HEK293T (cell line): ENCODE measurements around the gene PABPC3.

Experiments
- CTCF ChIA-PET: fragments of 350-600 bp; formaldehyde crosslinking; extraction: SDS; loops from one replicate; lab custom pipeline; 2021; ENCODE audit warnings: antibody characterized with exemption, inconsistent platforms; lab: Yijun Ruan, JAX
- POLR2A ChIA-PET: fragments of 350-600 bp; formaldehyde crosslinking; extraction: SDS; loops from one replicate; lab custom pipeline; 2020; ENCODE audit warnings: antibody characterized with exemption, inconsistent platforms; lab: Yijun Ruan, JAX
- DNase-seq: peaks from one replicate; pipeline ENCODE4 v3.0.0; 2012; ENCODE audit warnings: mixed read lengths; ENCODE audit errors: extremely low spot score
- ARNT ChIP-seq: fragments of 450-650 bp; IDR thresholded peaks from 2 replicates; pipeline ENCODE4 v1.6.1; 2017; ENCODE audit warnings: mild to moderate bottlenecking
- BHLHE40 ChIP-seq: fragments of 450-650 bp; IDR thresholded peaks from 2 replicates; pipeline ENCODE4 v1.6.1; 2016; ENCODE audit warnings: mild to moderate bottlenecking, moderate library complexity, borderline replicate concordance
- CTBP1 ChIP-seq: fragments of 450-650 bp; IDR thresholded peaks from 2 replicates; pipeline ENCODE4 v1.6.1; 2016; ENCODE audit warnings: borderline replicate concordance
- ELF4 ChIP-seq: fragments of 450-650 bp; IDR thresholded peaks from 2 replicates; pipeline ENCODE4 v1.6.1; 2017; ENCODE audit warnings: antibody characterized with exemption
- FOXA1 ChIP-seq: fragments of 450-650 bp; IDR thresholded peaks from 2 replicates; pipeline ENCODE4 v1.6.1; 2016; ENCODE audit warnings: mild to moderate bottlenecking
- FOXK2 ChIP-seq: fragments of 450-650 bp; IDR thresholded peaks from 2 replicates; pipeline ENCODE4 v1.6.1; 2016; ENCODE audit warnings: mild to moderate bottlenecking
- FOXM1 ChIP-seq: fragments of 450-650 bp; IDR thresholded peaks from 2 replicates; pipeline ENCODE4 v1.6.1; 2017; ENCODE audit warnings: mild to moderate bottlenecking, borderline replicate concordance
- HDGF ChIP-seq: fragments of 450-650 bp; IDR thresholded peaks from 2 replicates; pipeline ENCODE4 v1.6.1; 2017; ENCODE audit warnings: antibody characterized with exemption, borderline replicate concordance
- L3MBTL2 ChIP-seq: fragments of 450-650 bp; conservative IDR thresholded peaks from 2 replicates; pipeline ENCODE4 v1.6.1; 2016; ENCODE audit warnings: mild to moderate bottlenecking
- LEF1 ChIP-seq: fragments of 450-650 bp; IDR thresholded peaks from 2 replicates; pipeline ENCODE4 v1.6.1; 2017; ENCODE audit warnings: mild to moderate bottlenecking, borderline replicate concordance
- NFRKB ChIP-seq: fragments of 450-650 bp; IDR thresholded peaks from 2 replicates; pipeline ENCODE4 v1.6.1; 2016; ENCODE audit warnings: mild to moderate bottlenecking, moderate library complexity
- SP1 ChIP-seq: fragments of 450-650 bp; IDR thresholded peaks from 2 replicates; pipeline ENCODE4 v1.6.1; 2017
- SUZ12 ChIP-seq: fragments of 450-650 bp; IDR thresholded peaks from 2 replicates; pipeline ENCODE4 v1.6.1; 2016; ENCODE audit warnings: mild to moderate bottlenecking
- TARDBP ChIP-seq: fragments of 450-650 bp; IDR thresholded peaks from 2 replicates; pipeline ENCODE4 v1.6.1; 2016
- ZNF384 ChIP-seq: fragments of 450-650 bp; IDR thresholded peaks from 2 replicates; pipeline ENCODE4 v1.6.1; 2016
- TF ChIP-seq, protein P1 (sequence below): fragments of 450-650 bp; IDR thresholded peaks from 2 replicates; pipeline ENCODE4 v1.6.1; 2016

The PABPC3 gene

DNA sequence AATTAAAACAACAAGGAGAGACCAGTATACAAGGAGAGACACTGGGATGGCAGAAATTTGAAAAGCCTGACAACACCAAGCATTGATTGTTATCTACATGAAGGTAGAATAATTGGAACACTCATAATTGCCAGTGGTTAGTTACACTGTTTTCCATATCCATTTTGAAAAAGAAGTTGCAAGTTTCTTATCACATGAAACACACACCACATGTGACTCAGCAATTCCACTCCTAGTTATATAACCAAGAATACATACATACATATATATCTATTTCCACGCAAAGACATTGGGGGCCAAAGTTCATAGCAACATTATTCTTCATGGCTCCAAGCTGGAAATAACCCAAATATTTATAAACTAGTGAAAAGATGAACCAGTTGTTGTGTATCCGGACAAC is 15.2 kb upstream of the PABPC3 start:
- POLR2A ChIA-PET: no interaction called here
- no peak for DNase-seq
- CTCF ChIA-PET: no interaction called here

DNA sequence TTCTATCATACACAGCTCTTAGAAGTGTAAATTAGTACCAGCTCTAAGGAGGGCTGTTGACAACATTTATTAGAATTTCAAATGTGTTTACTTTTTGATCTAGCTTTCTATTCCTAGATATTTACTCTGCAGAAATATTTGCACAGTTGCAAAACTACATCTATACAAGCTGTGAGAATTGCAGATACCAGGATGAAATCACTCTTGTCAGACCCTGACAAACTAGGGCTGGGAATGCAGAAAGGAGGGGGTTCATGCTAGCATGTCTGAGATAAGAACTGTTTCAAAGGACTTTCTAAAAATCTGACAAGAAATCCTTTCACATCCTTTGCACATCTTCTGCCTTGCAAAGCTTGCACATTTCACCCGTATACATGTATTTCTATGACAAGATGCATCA is 11.8 kb upstream of the PABPC3 start:
- TF ChIP-seq FOXM1 (no peak), FOXK2 (no peak), CTBP1 (no peak), L3MBTL2 (no peak), NFRKB (no peak), BHLHE40 (no peak), TARDBP (no peak), ZNF384 (no peak), SP1 (no peak), HDGF (no peak), FOXA1 (no peak), ELF4 (no peak), ARNT (no peak), LEF1 (no peak), SUZ12 (no peak)
- TF ChIP-seq, protein P1, sequence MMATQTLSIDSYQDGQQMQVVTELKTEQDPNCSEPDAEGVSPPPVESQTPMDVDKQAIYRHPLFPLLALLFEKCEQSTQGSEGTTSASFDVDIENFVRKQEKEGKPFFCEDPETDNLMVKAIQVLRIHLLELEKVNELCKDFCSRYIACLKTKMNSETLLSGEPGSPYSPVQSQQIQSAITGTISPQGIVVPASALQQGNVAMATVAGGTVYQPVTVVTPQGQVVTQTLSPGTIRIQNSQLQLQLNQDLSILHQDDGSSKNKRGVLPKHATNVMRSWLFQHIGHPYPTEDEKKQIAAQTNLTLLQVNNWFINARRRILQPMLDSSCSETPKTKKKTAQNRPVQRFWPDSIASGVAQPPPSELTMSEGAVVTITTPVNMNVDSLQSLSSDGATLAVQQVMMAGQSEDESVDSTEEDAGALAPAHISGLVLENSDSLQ: no peak
- ChIA-PET CTCF (interaction anchor here (0.7 kb wide), 1 partner anchor 88 kb away, joined by 3 read pairs; the partner anchor contains the start of gene AMER2), POLR2A (no interaction called here)
- DNase-seq: no peak

More for the DNA sequence above, 15.2 kb upstream of the PABPC3 start:
- no peak for TF ChIP-seq SP1
- no peak for TF ChIP-seq SUZ12
- no peak for TF ChIP-seq HDGF
- no peak for TF ChIP-seq LEF1
- TF ChIP-seq, protein P1: no peak
- no peak for TF ChIP-seq ZNF384
- TF ChIP-seq FOXM1: no peak
- no peak for TF ChIP-seq ELF4
- TF ChIP-seq L3MBTL2: no peak
- no peak for TF ChIP-seq BHLHE40
- TF ChIP-seq CTBP1: no peak
- no peak for TF ChIP-seq NFRKB
- no peak for TF ChIP-seq FOXK2
- no peak for TF ChIP-seq ARNT
- TF ChIP-seq TARDBP: no peak
- TF ChIP-seq FOXA1: no peak

DNA sequence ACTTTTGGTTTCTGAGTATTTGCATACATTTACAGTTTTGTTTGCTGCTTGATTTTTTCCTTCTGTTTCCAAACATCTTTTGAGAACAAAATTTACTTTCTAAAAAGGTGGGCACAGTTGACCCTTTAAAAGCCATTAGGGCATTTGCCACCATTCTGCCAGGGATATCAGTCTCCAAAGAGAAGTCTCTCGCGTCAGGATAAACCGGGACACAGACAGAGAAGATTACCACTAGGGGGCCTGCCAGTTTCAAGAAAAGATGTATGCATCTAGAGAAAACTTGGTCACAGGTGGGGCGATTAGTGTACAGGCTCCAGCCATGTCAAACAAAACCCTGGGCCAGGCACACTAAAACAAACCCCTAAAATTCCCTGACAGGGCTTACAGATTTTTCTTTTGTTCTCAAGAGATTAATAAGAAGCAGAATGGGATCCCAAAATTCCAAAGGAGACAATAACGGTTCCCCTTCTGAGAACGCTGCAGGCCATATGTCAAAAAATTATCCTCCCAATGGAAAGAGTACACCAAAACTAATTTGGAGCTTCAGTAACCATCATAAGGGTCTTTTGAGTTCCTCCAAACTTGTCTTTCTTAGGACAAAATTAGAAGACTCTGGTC is 10.7 kb upstream of the PABPC3 start:
- DNase-seq: peak; percentile 39
- ChIA-PET POLR2A (no interaction called here), CTCF (interaction anchor here (0.6 to 1.7 kb wide), 5 partner anchors 19 to 87 kb away, joined by 3 to 4 read pairs (median 3); partner anchors contain the start of gene AMER2)
- TF ChIP-seq, protein P1: no peak
- no peak for TF ChIP-seq FOXK2
- TF ChIP-seq LEF1: no peak
- no peak for TF ChIP-seq SUZ12
- no peak for TF ChIP-seq ELF4
- no peak for TF ChIP-seq NFRKB
- TF ChIP-seq SP1: no peak
- TF ChIP-seq ZNF384: no peak
- TF ChIP-seq FOXA1: no peak
- no peak for TF ChIP-seq CTBP1
- no peak for TF ChIP-seq TARDBP
- TF ChIP-seq L3MBTL2: no peak
- no peak for TF ChIP-seq HDGF
- TF ChIP-seq ARNT: no peak
- no peak for TF ChIP-seq BHLHE40

DNA sequence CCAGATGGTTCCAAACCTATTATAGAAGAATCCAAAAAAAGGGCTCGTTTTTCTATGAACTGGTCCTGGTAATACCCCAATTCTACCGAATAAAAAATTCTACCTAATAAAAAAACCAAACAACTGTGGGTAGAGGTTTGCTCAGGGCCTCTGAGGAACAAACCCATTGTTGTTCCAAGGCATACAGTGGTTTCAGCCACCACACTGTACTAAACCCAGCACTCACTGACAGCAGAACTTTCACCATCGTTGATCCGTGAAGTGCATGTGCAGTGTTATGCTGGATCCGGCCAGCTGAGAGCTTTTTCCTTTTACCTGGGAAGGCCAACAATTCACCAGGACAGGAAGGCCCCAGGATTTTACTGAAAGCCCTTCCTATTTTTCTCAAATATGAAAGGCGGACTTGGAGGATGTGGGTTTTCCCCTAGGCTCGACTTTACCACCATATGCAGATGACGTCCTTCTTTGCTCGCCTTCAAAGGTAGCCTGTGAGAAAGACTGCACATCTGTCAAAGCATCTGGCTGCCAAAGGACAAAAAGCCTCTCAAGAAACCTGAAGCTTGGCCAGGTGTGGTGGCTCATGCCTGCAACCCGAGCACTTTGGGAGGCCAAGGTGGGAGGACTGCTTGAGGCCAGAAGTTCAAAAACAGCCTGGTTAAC is 7.2 kb upstream of the PABPC3 start:
- DNase-seq: no peak
- TF ChIP-seq FOXM1 (no peak), CTBP1 (no peak), FOXA1 (no peak), FOXK2 (no peak), L3MBTL2 (no peak), ZNF384 (no peak), ARNT (no peak), SP1 (no peak), HDGF (no peak), SUZ12 (no peak), NFRKB (no peak), LEF1 (no peak), TARDBP (no peak), BHLHE40 (no peak), ELF4 (no peak)
- TF ChIP-seq, protein P1: no peak
- CTCF ChIA-PET: no interaction called here
- POLR2A ChIA-PET: no interaction called here

DNA sequence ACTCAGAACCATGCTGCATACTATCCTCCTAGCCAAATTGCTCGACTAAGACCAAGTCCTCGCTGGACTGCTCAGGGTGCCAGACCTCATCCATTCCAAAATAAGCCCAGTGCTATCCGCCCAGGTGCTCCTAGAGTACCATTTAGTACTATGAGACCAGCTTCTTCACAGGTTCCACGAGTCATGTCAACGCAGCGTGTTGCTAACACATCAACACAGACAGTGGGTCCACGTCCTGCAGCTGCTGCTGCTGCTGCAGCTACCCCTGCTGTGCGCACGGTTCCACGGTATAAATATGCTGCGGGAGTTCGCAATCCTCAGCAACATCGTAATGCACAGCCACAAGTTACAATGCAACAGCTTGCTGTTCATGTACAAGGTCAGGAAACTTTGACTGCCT is 1.5 kb downstream of the PABPC3 start:
- CTCF ChIA-PET: no interaction called here
- POLR2A ChIA-PET: no interaction called here
- no peak for DNase-seq
- TF ChIP-seq ZNF384 (no peak), SUZ12 (no peak), LEF1 (no peak), HDGF (no peak), L3MBTL2 (no peak), BHLHE40 (no peak), FOXK2 (no peak), ELF4 (no peak), FOXA1 (no peak), SP1 (no peak), CTBP1 (no peak), FOXM1 (no peak), TARDBP (no peak), ARNT (no peak), NFRKB (no peak)
- TF ChIP-seq, protein P1: no peak
